IMR-90 (cell line): Measurements from ENCODE around the gene AFF2. TPM values are rescaled to one million over a fixed set of nuclear protein-coding genes. Genes with fewer than 3 reads are reported as not detected.

ENCODE experiments used
- ATAC-seq: fragments of 200-7000 bp; cut with Tn5 transposase; 2 replicates; pipeline ENCODE4 v1.9.1; 2020; ENCODE audit warnings: low read depth, mild to moderate bottlenecking, moderate library complexity
- BruUV-seq: library from RNA; stranded (reverse); fragments of 400-500 nt; replicated peaks from 2 replicates; lab custom pipeline; 2021; lab: Mats Ljungman, UMichigan
- CTCF ChIA-PET: fragments of 300-600 bp; formaldehyde crosslinking; extraction: SDS; loops from one replicate; lab custom pipeline; 2021; ENCODE audit warnings: antibody characterized with exemption; lab: Yijun Ruan, JAX
- POLR2A ChIA-PET: fragments of 300-600 bp; sonication (Branson Sonifier 250); formaldehyde crosslinking; loops from one replicate; lab custom pipeline; 2022; ENCODE audit warnings: antibody characterized with exemption; ENCODE audit not compliant: unreplicated experiment; lab: Charles Lee
- DNase-seq: peaks from one replicate; pipeline ENCODE4 v3.0.0; 2013
- H2AFZ ChIP-seq: replicated peaks from 2 replicates; pipeline ENCODE3; 2013; ENCODE audit warnings: low read length, mild to moderate bottlenecking; ENCODE audit not compliant: poor library complexity
- H2AK5ac ChIP-seq: 2 replicates; pipeline ENCODE4 v1.6.1; 2013; ENCODE audit warnings: low read depth, low read length, inconsistent platforms
- H2AK9ac ChIP-seq: replicated peaks from 2 replicates; pipeline ENCODE3; 2013; ENCODE audit warnings: mild to moderate bottlenecking, low read depth, low read length, moderate library complexity; ENCODE audit not compliant: poor library complexity
- H2BK120ac ChIP-seq: 2 replicates; pipeline ENCODE4 v1.6.1; 2013; ENCODE audit warnings: low read depth, low read length, inconsistent platforms
- H2BK15ac ChIP-seq: 3 replicates; pipeline ENCODE4 v1.6.1; 2013; ENCODE audit warnings: low read depth, low read length, inconsistent platforms
- H2BK20ac ChIP-seq: 2 replicates; pipeline ENCODE4 v1.6.1; 2013; ENCODE audit warnings: low read depth, mild to moderate bottlenecking, inconsistent platforms, low read length, moderate library complexity
- H2BK5ac ChIP-seq: 2 replicates; pipeline ENCODE4 v1.6.1; 2013; ENCODE audit warnings: mild to moderate bottlenecking, low read depth, low read length, inconsistent platforms; ENCODE audit not compliant: poor library complexity, severe bottlenecking
- H3K14ac ChIP-seq: replicated peaks from 2 replicates; pipeline ENCODE4 v1.6.1; 2013; ENCODE audit warnings: low read depth, low read length, inconsistent platforms
- H3K18ac ChIP-seq: 2 replicates; pipeline ENCODE4 v1.6.1; 2013; ENCODE audit warnings: low read depth, low read length, control low read depth
- H3K23ac ChIP-seq: 2 replicates; pipeline ENCODE4 v1.6.1; 2013; ENCODE audit warnings: low read depth, low read length, inconsistent platforms
- H3K27ac ChIP-seq: 2 replicates; pipeline ENCODE4 v1.5.1; 2013; ENCODE audit warnings: mild to moderate bottlenecking, control low read depth, low read length; ENCODE audit not compliant: insufficient read depth
- H3K27me3 ChIP-seq: 2 replicates; pipeline ENCODE4 v1.6.1; 2013; ENCODE audit warnings: low read length; ENCODE audit not compliant: control insufficient read depth, insufficient read depth
- H3K36me3 ChIP-seq: 2 replicates; pipeline ENCODE4 v1.6.1; 2013; ENCODE audit warnings: low read length, mixed read lengths; ENCODE audit not compliant: control insufficient read depth, insufficient read depth
- H3K4ac ChIP-seq: 2 replicates; pipeline ENCODE4 v1.6.1; 2013; ENCODE audit warnings: low read depth, low read length, inconsistent platforms
- H3K4me1 ChIP-seq: 2 replicates; pipeline ENCODE4 v1.6.1; 2013; ENCODE audit warnings: low read length, mixed read lengths; ENCODE audit not compliant: control insufficient read depth, insufficient read depth
- H3K4me2 ChIP-seq: 2 replicates; pipeline ENCODE4 v1.6.1; 2013; ENCODE audit warnings: low read depth, mild to moderate bottlenecking, control low read depth, low read length, moderate library complexity
- H3K4me3 ChIP-seq: 2 replicates; pipeline ENCODE4 v1.5.1; 2013; ENCODE audit warnings: low read depth, mild to moderate bottlenecking, control low read depth, low read length, moderate library complexity; ENCODE audit not compliant: insufficient read depth
- H3K56ac ChIP-seq: 2 replicates; pipeline ENCODE4 v1.6.1; 2013; ENCODE audit warnings: low read length, inconsistent platforms; ENCODE audit not compliant: insufficient read depth; ENCODE audit errors: extremely low read depth
- H3K79me1 ChIP-seq, 2 experiments: 2 replicates each; pipeline ENCODE4 v1.6.1; 2013; ENCODE audit warnings: low read length in 2 of 2, inconsistent platforms in 1 of 2, low read depth in 1 of 2
- H3K9ac ChIP-seq: 2 replicates; pipeline ENCODE4 v1.6.1; 2013; ENCODE audit warnings: low read depth, low read length, control low read depth
- H3K9me1 ChIP-seq: 2 replicates; pipeline ENCODE4 v1.6.1; 2013; ENCODE audit warnings: low read length, inconsistent platforms; ENCODE audit not compliant: insufficient read depth
- H3K9me3 ChIP-seq: 2 replicates; pipeline ENCODE4 v1.6.1; 2013; ENCODE audit warnings: low read length; ENCODE audit not compliant: control insufficient read depth, insufficient read depth
- H4K20me1 ChIP-seq: 2 replicates; pipeline ENCODE4 v1.6.1; 2013; ENCODE audit warnings: low read length, inconsistent platforms; ENCODE audit not compliant: insufficient read depth
- H4K5ac ChIP-seq: 2 replicates; pipeline ENCODE4 v1.6.1; 2013; ENCODE audit warnings: mild to moderate bottlenecking, low read depth, low read length, control low read depth
- H4K8ac ChIP-seq, 2 experiments: 2 replicates each; pipeline ENCODE4 v1.6.1; 2013; ENCODE audit warnings: low read depth in 2 of 2, low read length in 2 of 2, control low read depth in 1 of 2, inconsistent platforms in 1 of 2
- H4K91ac ChIP-seq: 2 replicates; pipeline ENCODE4 v1.6.1; 2013; ENCODE audit warnings: low read depth, low read length, inconsistent platforms; ENCODE audit not compliant: insufficient read depth
- BHLHE40 ChIP-seq: fragments of 150-350 bp; IDR thresholded peaks from 2 replicates; pipeline ENCODE4 v1.6.1; 2016; ENCODE audit warnings: mild to moderate bottlenecking, low read depth, low read length
- CEBPB ChIP-seq: IDR thresholded peaks from 2 replicates; pipeline ENCODE4 v1.6.1; 2012; ENCODE audit warnings: low read depth, low read length, improper control_type of control experiment
- CHD1 ChIP-seq: IDR thresholded peaks from 2 replicates; pipeline ENCODE4 v1.6.1; 2012; ENCODE audit warnings: low read depth, low read length, improper control_type of control experiment
- ELK1 ChIP-seq: fragments of 150-350 bp; IDR thresholded peaks from 2 replicates; pipeline ENCODE4 v1.6.1; 2016; ENCODE audit warnings: low read depth, mild to moderate bottlenecking, low read length, moderate library complexity, borderline replicate concordance
- FOS ChIP-seq: fragments of 150-350 bp; IDR thresholded peaks from 2 replicates; pipeline ENCODE4 v1.6.1; 2016; ENCODE audit warnings: low read depth, low read length
- MAFK ChIP-seq: IDR thresholded peaks from 2 replicates; pipeline ENCODE4 v1.6.1; 2012; ENCODE audit warnings: low read depth, low read length, improper control_type of control experiment
- MAZ ChIP-seq: IDR thresholded peaks from 2 replicates; pipeline ENCODE4 v1.6.1; 2012; ENCODE audit warnings: low read depth, mild to moderate bottlenecking, low read length, improper control_type of control experiment, moderate library complexity, borderline replicate concordance
- MXI1 ChIP-seq: IDR thresholded peaks from 2 replicates; pipeline ENCODE4 v1.6.1; 2012; ENCODE audit warnings: low read depth, mild to moderate bottlenecking, low read length, moderate library complexity, borderline replicate concordance
- NFE2L2 ChIP-seq: fragments of 150-350 bp; IDR thresholded peaks from 2 replicates; pipeline ENCODE4 v1.6.1; 2016; ENCODE audit warnings: low read depth, mild to moderate bottlenecking, low read length
- POLR2A ChIP-seq: IDR thresholded peaks from 2 replicates; pipeline ENCODE4 v1.6.1; 2012; ENCODE audit warnings: mild to moderate bottlenecking, low read depth, low read length
- RAD21 ChIP-seq: IDR thresholded peaks from 2 replicates; pipeline ENCODE4 v1.6.1; 2012; ENCODE audit warnings: low read length, improper control_type of control experiment
- RCOR1 ChIP-seq: IDR thresholded peaks from 2 replicates; pipeline ENCODE4 v1.6.1; 2012; ENCODE audit warnings: mild to moderate bottlenecking, low read length, improper control_type of control experiment; ENCODE audit not compliant: insufficient replicate concordance
- RFX5 ChIP-seq: IDR thresholded peaks from 2 replicates; pipeline ENCODE4 v1.8.0; 2012; ENCODE audit warnings: low read depth, mild to moderate bottlenecking, low read length, moderate library complexity
- SMC3 ChIP-seq: fragments of 150-350 bp; IDR thresholded peaks from 2 replicates; pipeline ENCODE4 v1.6.1; 2016; ENCODE audit warnings: low read depth, mild to moderate bottlenecking, antibody characterized with exemption, low read length, moderate library complexity
- dilution Hi-C: fragments of 300-500 bp; cut with HindIII; formaldehyde crosslinking; loops from one replicate; pipeline ENCODE4 v1.14.3; 2018; ENCODE audit warnings: low sequenced_read_pairs; ENCODE audit not compliant: unreplicated experiment
- in situ Hi-C: fragments of 300-500 bp; cut with MboI; formaldehyde crosslinking; loops from 3 replicates; pipeline ENCODE4 v1.14.3; 2019; ENCODE audit warnings: low sequenced_read_pairs, inconsistent platforms, mixed read lengths
- intact Hi-C: fragments of 100-400 bp; cut with micrococcal nuclease; formaldehyde crosslinking; loops from 2 replicates; pipeline ENCODE4 v1.10.0; 2022
- polyA plus RNA-seq, 3 experiments: library from polyadenylated mRNA; depleted of rRNA; stranded (reverse); fragments of >200 nt; gene quantifications; 2 replicates each; pipeline ENCODE4 v1.2.3, GENCODE V29; 2012; ENCODE audit warnings: low replicate concordance in 1 of 3
- total RNA-seq: library from RNA; depleted of rRNA; stranded (reverse); fragments of >200 nt; gene quantifications from 2 replicates; pipeline ENCODE4 v1.2.3, GENCODE V29; 2012
- TF ChIP-seq, protein P1 (sequence below): conservative IDR thresholded peaks from 2 replicates; pipeline ENCODE4 v1.5.1; 2012; ENCODE audit warnings: mild to moderate bottlenecking, low read depth, low read length, improper control_type of control experiment
- TF ChIP-seq, protein P2 (sequence below): fragments of 150-350 bp; IDR thresholded peaks from 2 replicates; pipeline ENCODE4 v1.6.1; 2017; ENCODE audit warnings: mild to moderate bottlenecking, antibody characterized with exemption, low read length, low read depth

Gene AFF2
- total and polyA plus RNA-seq, 2 of the 4 experiments (the other 2 are of a cell fraction) = 0.15 to 0.72 TPM

- Histone ChIP-seq H4K91ac (no peak overlapping the region), H2BK15ac (no peak overlapping the region), H3K14ac (no peak overlapping the region), H3K9me1 (no peaks in the 10 kb centered on the region), H3K9ac (no peak overlapping the region), H3K27me3 (no peaks in the 10 kb centered on the region), H3K56ac (no peak overlapping the region), H4K20me1 (no peaks in the 10 kb centered on the region), H3K4me2 (no peak overlapping the region), H3K27ac (no peak overlapping the region), H3K4me1 (no peaks in the 10 kb centered on the region), H3K4ac (no peak overlapping the region), H3K23ac (no peak overlapping the region), H2AK5ac (no peak overlapping the region), H2BK5ac (no peak overlapping the region), H2AFZ (no peak overlapping the region), H4K8ac (no peak overlapping the region), H2BK120ac (no peak overlapping the region), H2BK20ac (no peak overlapping the region), H3K9me3 (no peaks in the 10 kb centered on the region), H3K79me1 (no peaks in the 10 kb centered on the region), H3K18ac (no peak overlapping the region), H3K36me3 (no peaks in the 10 kb centered on the region), H4K5ac (no peak overlapping the region), H3K4me3 (no peak overlapping the region), H2AK9ac (no peak overlapping the region)
- CTCF ChIA-PET = no interaction called here
- BruUV-seq = no TSS peak
- in situ Hi-C loops (no loop called here), intact Hi-C loops (no loop called here), dilution Hi-C loops (no loop called here)
- TF ChIP-seq MAFK = no peak
- TF ChIP-seq ELK1 = no peak
- no peak for TF ChIP-seq FOS
- TF ChIP-seq, protein P1, sequence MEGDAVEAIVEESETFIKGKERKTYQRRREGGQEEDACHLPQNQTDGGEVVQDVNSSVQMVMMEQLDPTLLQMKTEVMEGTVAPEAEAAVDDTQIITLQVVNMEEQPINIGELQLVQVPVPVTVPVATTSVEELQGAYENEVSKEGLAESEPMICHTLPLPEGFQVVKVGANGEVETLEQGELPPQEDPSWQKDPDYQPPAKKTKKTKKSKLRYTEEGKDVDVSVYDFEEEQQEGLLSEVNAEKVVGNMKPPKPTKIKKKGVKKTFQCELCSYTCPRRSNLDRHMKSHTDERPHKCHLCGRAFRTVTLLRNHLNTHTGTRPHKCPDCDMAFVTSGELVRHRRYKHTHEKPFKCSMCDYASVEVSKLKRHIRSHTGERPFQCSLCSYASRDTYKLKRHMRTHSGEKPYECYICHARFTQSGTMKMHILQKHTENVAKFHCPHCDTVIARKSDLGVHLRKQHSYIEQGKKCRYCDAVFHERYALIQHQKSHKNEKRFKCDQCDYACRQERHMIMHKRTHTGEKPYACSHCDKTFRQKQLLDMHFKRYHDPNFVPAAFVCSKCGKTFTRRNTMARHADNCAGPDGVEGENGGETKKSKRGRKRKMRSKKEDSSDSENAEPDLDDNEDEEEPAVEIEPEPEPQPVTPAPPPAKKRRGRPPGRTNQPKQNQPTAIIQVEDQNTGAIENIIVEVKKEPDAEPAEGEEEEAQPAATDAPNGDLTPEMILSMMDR = no peak
- no peak for TF ChIP-seq NFE2L2
- TF ChIP-seq RAD21 = no peak
- no peak for TF ChIP-seq MXI1
- no peak for TF ChIP-seq RCOR1
- no peak for TF ChIP-seq POLR2A
- TF ChIP-seq CEBPB = no peak
- TF ChIP-seq BHLHE40 = no peak
- no peak for TF ChIP-seq RFX5
- TF ChIP-seq MAZ = no peak
- TF ChIP-seq CHD1 = no peak
- no peak for TF ChIP-seq SMC3
- TF ChIP-seq, protein P2, sequence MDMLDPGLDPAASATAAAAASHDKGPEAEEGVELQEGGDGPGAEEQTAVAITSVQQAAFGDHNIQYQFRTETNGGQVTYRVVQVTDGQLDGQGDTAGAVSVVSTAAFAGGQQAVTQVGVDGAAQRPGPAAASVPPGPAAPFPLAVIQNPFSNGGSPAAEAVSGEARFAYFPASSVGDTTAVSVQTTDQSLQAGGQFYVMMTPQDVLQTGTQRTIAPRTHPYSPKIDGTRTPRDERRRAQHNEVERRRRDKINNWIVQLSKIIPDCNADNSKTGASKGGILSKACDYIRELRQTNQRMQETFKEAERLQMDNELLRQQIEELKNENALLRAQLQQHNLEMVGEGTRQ = no peak
- POLR2A ChIA-PET = no interaction called here
- no peak for DNase-seq
- no peak for ATAC-seq
Observed at GRCh38 chrX:148628621-148629020, 128.2 kb downstream of the AFF2 start.
